PC-9 (cell line): Measurements from ENCODE around the gene PEAK1.

Source experiments
- CTCF ChIP-seq: fragments of 200-600 bp; sonication (generic); conservative IDR thresholded peaks from 2 replicates; pipeline ENCODE4 v1.6.1; 2017; ENCODE audit warnings: mixed run types, antibody characterized with exemption, mild to moderate bottlenecking, moderate library complexity
- EZH2 ChIP-seq: fragments of 200-600 bp; sonication (generic); IDR thresholded peaks from 2 replicates; pipeline ENCODE4 v1.8.0; 2017; ENCODE audit warnings: antibody characterized with exemption, low read depth

- TF ChIP-seq CTCF (no peak), EZH2 (no peak)
These were observed 72.7 kb downstream of the PEAK1 start for GRCh38 chr15:77347197-77347596.
